ENCODE results near the gene R3HDM1.

GRCh38 chr2:135587958-135588357 is 56.7 kb downstream of the R3HDM1 start:
- TF ChIP-seq CTCF (conservative IDR thresholded peaks at IDR 0.05 in 1 of 2, IDR thresholded peaks at IDR 0.05 in 1 of 2; ENCODE audit: low read depth in 1 of 2, low read length in 2 of 2) (no peak), EZH2 (IDR thresholded peaks at IDR 0.05; ENCODE audit: low read length, missing control alignments) (no peak)
